ENCODE measurements around the gene PGBD1. TPM values are rescaled to one million over a fixed set of nuclear protein-coding genes. Genes with fewer than 3 reads are reported as not detected.

The PGBD1 gene
- total RNA-seq, 4 donors from 2014 or later = 0.75 to 3.2 (median 2.3) TPM

DNA sequence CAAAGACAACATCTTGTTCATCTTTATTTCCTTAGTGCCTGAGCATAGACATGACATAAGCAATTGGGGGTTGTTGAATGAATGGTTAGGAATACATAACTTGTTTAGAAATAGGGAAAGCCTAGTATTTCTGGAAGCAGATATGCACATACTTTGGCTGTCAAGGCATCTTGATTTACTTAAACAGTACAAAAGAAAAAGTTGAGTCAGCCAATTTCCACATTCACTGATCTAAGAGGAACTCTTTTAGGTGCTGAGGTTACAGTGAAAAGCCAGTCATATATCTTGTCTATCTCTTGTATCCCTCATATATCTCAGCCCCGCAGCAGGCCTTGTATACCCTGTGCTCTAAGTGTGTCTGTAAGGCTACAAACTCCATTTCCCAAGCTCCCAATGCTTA lies 40.9 kb upstream of the PGBD1 start:
- no peak overlapping the region for H3K4me3 ChIP-seq
- H3K27me3 ChIP-seq = no peaks in the 10 kb centered on the region
- H3K4me1 ChIP-seq = no peaks in the 10 kb centered on the region
- H3K27ac ChIP-seq = no peak overlapping the region
- TF ChIP-seq, protein P1, sequence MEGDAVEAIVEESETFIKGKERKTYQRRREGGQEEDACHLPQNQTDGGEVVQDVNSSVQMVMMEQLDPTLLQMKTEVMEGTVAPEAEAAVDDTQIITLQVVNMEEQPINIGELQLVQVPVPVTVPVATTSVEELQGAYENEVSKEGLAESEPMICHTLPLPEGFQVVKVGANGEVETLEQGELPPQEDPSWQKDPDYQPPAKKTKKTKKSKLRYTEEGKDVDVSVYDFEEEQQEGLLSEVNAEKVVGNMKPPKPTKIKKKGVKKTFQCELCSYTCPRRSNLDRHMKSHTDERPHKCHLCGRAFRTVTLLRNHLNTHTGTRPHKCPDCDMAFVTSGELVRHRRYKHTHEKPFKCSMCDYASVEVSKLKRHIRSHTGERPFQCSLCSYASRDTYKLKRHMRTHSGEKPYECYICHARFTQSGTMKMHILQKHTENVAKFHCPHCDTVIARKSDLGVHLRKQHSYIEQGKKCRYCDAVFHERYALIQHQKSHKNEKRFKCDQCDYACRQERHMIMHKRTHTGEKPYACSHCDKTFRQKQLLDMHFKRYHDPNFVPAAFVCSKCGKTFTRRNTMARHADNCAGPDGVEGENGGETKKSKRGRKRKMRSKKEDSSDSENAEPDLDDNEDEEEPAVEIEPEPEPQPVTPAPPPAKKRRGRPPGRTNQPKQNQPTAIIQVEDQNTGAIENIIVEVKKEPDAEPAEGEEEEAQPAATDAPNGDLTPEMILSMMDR (IDR thresholded peaks at IDR 0.05) = no peak
- TF ChIP-seq EP300 (IDR thresholded peaks at IDR 0.05; ENCODE audit: low read depth) (no peak), POLR2A (IDR thresholded peaks at IDR 0.05) (no peak), POLR2AphosphoS5 (IDR thresholded peaks at IDR 0.05) (no peak)
- 90 to 93% methylated on average over 1 of the region's 1 CpG for WGBS, 2 donors (ENCODE audit: low coverage in 1 of 2)
- H3K9me3 ChIP-seq = no peaks in the 10 kb centered on the region
- in situ Hi-C loops (cut with MboI; ENCODE audit: low pct_ligation_motif_present in 1 of 4, low pct_unique_long_range_greater_than_20kb in 1 of 4, low sequenced_read_pairs in 3 of 4) = no loop called here
- DNase-seq = no peak
- intact Hi-C loops (cut with DNase I; ENCODE audit: low total_unique reads) = no loop called here
- peaks cover 0 to 11% (median 5%) of the 10 kb centered on the region in 4 donors for H3K36me3 ChIP-seq

DNA sequence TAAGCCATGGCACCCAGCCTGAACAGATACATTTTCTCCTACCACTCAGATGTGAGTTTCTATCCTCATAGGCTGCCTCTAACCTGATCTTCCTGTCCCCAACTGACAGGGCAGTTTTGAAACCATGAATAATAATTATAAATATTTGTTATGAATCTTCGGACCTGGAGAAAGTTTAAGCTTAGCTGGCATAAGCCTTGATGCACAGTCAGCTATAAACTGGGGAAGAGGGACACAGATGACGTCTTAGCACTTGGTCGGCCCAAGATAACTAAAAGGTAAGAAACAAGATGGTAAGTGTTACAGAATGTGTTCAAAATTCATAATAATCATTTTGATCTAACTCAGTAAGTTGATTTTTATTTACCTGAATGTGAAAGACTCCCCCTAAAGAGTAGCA lies 37.4 kb upstream of the PGBD1 start:
- Histone ChIP-seq H3K36me3 (peaks cover 0 to 20% (median 9%) of the 10 kb centered on the region in 4 donors), H3K4me3 (no peak overlapping the region), H3K27ac (no peak overlapping the region), H3K9me3 (no peaks in the 10 kb centered on the region), H3K27me3 (no peaks in the 10 kb centered on the region), H3K4me1 (no peaks in the 10 kb centered on the region)
- no peak for TF ChIP-seq EP300 (IDR thresholded peaks at IDR 0.05; ENCODE audit: low read depth)
- TF ChIP-seq POLR2A (IDR thresholded peaks at IDR 0.05) = no peak
- TF ChIP-seq POLR2AphosphoS5 (IDR thresholded peaks at IDR 0.05) = no peak
- TF ChIP-seq, protein P1 (IDR thresholded peaks at IDR 0.05) = no peak
- intact Hi-C loops (cut with DNase I; ENCODE audit: low total_unique reads) (no loop called here), in situ Hi-C loops (cut with MboI; ENCODE audit: low pct_ligation_motif_present in 1 of 4, low pct_unique_long_range_greater_than_20kb in 1 of 4, low sequenced_read_pairs in 3 of 4) (no loop called here)
- WGBS, 2 donors (ENCODE audit: low coverage in 1 of 2) = 94 to 96% methylated on average over 3 of the region's 3 CpGs
- no peak for DNase-seq

DNA sequence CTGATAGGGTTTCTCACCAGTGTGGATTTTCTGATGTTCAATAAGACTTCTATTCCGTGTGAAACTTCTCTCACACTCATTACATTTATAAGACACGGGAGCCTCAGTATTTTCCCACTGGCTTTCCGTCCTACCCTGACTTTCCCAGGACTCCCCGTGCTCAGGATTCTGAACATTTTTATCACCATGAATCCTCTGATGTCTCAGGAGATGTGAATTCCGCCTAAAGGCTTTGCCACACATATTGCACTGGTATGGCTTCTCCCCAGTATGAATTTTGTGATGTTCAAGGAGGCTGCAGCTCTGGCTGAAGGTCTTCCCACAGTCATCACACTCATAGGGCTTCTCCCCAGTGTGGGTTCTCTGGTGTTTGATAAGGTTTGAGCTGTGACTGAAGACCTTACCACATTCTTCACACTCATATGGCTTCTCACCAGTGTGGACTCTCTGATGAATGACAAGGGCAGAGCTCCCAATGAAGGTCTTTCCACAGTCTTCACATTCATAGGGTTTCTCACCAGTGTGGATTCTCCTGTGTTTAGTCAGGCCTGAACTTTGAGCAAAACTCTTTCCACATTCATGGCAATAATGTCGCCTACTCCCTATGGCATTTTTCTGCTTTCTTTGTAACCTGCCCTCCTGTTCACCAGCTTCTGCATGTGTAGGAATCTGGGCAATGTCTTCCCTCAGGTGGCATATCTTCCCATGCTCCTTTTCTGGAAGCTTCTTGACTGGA lies 36.0 kb upstream of the PGBD1 start:
- H3K36me3 ChIP-seq = peaks cover 0 to 20% (median 9%) of the 10 kb centered on the region in 4 donors
- H3K27ac ChIP-seq = no peak overlapping the region
- no peak for TF ChIP-seq POLR2A (IDR thresholded peaks at IDR 0.05)
- no peak for TF ChIP-seq POLR2AphosphoS5 (IDR thresholded peaks at IDR 0.05)
- no peak for TF ChIP-seq EP300 (IDR thresholded peaks at IDR 0.05; ENCODE audit: low read depth)
- H3K4me1 ChIP-seq = peaks cover 0 to under 1% (median 0%) of the 10 kb centered on the region in 4 donors
- DNase-seq = no peak
- WGBS, 2 donors (ENCODE audit: low coverage in 1 of 2) = 92 to 100% methylated on average over 2 to 6 of the region's 6 CpGs
- no peak overlapping the region for H3K4me3 ChIP-seq
- H3K9me3 ChIP-seq = no peaks in the 10 kb centered on the region
- no peaks in the 10 kb centered on the region for H3K27me3 ChIP-seq
- in situ Hi-C loops (cut with MboI; ENCODE audit: low pct_ligation_motif_present in 1 of 4, low pct_unique_long_range_greater_than_20kb in 1 of 4, low sequenced_read_pairs in 3 of 4) (no loop called here), intact Hi-C loops (cut with DNase I; ENCODE audit: low total_unique reads) (no loop called here)

DNA sequence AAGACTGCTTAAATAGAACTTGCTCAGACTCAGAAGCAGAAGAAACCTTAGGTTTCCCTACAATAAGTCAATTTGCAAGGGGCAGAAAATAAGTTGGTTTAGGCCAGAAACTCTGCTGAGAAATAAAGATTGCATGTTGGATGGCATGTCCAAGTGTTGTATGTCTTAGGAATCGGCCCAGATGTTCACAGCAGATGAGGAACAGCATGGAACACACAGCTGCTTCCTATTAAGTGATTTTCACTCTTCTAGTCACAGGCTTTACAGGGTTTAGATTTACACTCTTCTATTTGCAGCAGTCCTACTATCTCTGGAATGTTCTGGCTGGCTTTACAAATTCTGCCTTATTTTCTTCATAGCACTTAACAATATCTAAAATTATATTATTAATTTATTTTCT lies 32.5 kb upstream of the PGBD1 start:
- 70 to 86% methylated on average over 1 of the region's 1 CpG for WGBS, 2 donors (ENCODE audit: low coverage in 1 of 2)
- DNase-seq = no peak

More for the DNA sequence above, 32.5 kb upstream of the PGBD1 start:
- TF ChIP-seq, protein P1 (IDR thresholded peaks at IDR 0.05) = no peak
- no peak for TF ChIP-seq EP300 (IDR thresholded peaks at IDR 0.05; ENCODE audit: low read depth)
- no peak for TF ChIP-seq POLR2A (IDR thresholded peaks at IDR 0.05)
- peaks cover 11 to 17% (median 15%) of the 10 kb centered on the region in 4 donors for H3K4me1 ChIP-seq
- H3K36me3 ChIP-seq = peaks cover 0 to 20% (median 9%) of the 10 kb centered on the region in 4 donors
- no peaks in the 10 kb centered on the region for H3K9me3 ChIP-seq
- no peak overlapping the region for H3K4me3 ChIP-seq
- no peaks in the 10 kb centered on the region for H3K27me3 ChIP-seq
- in situ Hi-C loops (cut with MboI; ENCODE audit: low pct_ligation_motif_present in 1 of 4, low pct_unique_long_range_greater_than_20kb in 1 of 4, low sequenced_read_pairs in 3 of 4) (no loop called here), intact Hi-C loops (cut with DNase I; ENCODE audit: low total_unique reads) (no loop called here)
- no peak overlapping the region for H3K27ac ChIP-seq

Measured in transverse colon (tissue), 4 donors.